ENCODE data around the gene DCC.

DNA sequence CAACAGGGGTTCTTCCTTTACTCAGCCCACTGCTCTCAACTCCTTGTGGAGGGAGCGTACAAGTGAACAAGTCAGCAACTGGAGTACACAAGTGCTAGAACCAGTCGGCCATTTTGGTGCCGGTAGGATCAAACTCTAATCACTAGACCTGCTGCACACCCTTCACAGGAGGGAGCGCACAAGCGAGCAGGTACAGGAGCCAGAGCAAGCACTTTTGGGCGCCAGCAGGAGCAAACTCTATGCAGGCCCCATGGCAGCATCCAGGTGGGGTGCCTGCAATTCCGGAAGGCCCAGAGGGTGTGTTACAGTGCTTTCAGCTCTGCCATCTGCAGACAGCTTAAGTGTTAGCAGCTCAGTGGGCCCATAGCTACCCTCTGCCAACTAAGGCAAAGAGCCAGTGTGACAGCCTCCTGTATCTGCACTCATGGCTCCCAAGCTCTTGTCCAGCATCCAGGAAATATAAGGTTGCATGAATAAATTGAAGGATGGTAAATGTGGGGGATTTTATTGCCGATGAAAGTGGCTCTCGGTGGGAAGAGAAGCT lies 426.1 kb downstream of the DCC start:
- no peak for TF ChIP-seq CTCF (conservative IDR thresholded peaks at IDR 0.05)
- TF ChIP-seq ZFX (IDR thresholded peaks at IDR 0.05): no peak

Measured in C4-2B (cell line).